GM23338 (cell line): Measurements from ENCODE around the gene PPARD. TPM values are rescaled to one million over a fixed set of nuclear protein-coding genes. Genes with fewer than 3 reads are reported as not detected.
A peak's percentile ranks its signal among the peaks of the same experiment; 100 is the strongest.

Experiments used
- ATAC-seq: fragments of 200-7000 bp; cut with Tn5 transposase; 3 replicates; pipeline ENCODE4 v1.9.1; 2020
- DNase-seq: peaks from one replicate; pipeline ENCODE4 v3.0.0-alpha.2; 2015; ENCODE audit warnings: low spot score
- H2AFZ ChIP-seq: fragments of 200-600 bp; sonication (generic); 2 replicates; pipeline ENCODE4 v1.8.0; 2016; ENCODE audit warnings: antibody characterized with exemption, mild to moderate bottlenecking, moderate library complexity
- H3F3A ChIP-seq: fragments of 200-600 bp; sonication (generic); replicated peaks from 2 replicates; pipeline ENCODE4 v1.8.0; 2017; ENCODE audit warnings: antibody characterized with exemption, mixed run types, low read depth
- H3K27ac ChIP-seq: fragments of 200-600 bp; sonication (generic); 2 replicates; pipeline ENCODE4 v1.6.1; 2016; ENCODE audit warnings: low read depth
- H3K27me3 ChIP-seq: fragments of 200-600 bp; sonication (generic); 2 replicates; pipeline ENCODE4 v1.8.0; 2016; ENCODE audit warnings: mild to moderate bottlenecking, mixed run types, moderate library complexity; ENCODE audit not compliant: insufficient read depth
- H3K36me3 ChIP-seq: fragments of 200-600 bp; sonication (generic); 2 replicates; pipeline ENCODE4 v1.8.0; 2016; ENCODE audit warnings: mild to moderate bottlenecking; ENCODE audit not compliant: insufficient read depth
- H3K4me1 ChIP-seq: fragments of 200-600 bp; sonication (generic); 2 replicates; pipeline ENCODE4 v1.8.0; 2016; ENCODE audit warnings: mild to moderate bottlenecking, moderate library complexity; ENCODE audit not compliant: insufficient read depth
- H3K4me2 ChIP-seq: fragments of 200-600 bp; sonication (generic); 2 replicates; pipeline ENCODE4 v1.7.1; 2017; ENCODE audit warnings: mixed run types
- H3K4me3 ChIP-seq: fragments of 200-600 bp; sonication (generic); 2 replicates; pipeline ENCODE4 v1.6.1; 2016; ENCODE audit warnings: mixed run types
- H3K79me2 ChIP-seq: fragments of 200-600 bp; sonication (generic); replicated peaks from 2 replicates; pipeline ENCODE4 v1.8.0; 2017; ENCODE audit warnings: mild to moderate bottlenecking; ENCODE audit not compliant: insufficient read depth
- H3K9me2 ChIP-seq: fragments of 200-600 bp; sonication (generic); 2 replicates; pipeline ENCODE4 v1.8.0; 2017; ENCODE audit not compliant: insufficient read depth
- H4K20me1 ChIP-seq: fragments of 200-600 bp; sonication (generic); replicated peaks from 2 replicates; pipeline ENCODE4 v1.8.0; 2017; ENCODE audit warnings: mild to moderate bottlenecking; ENCODE audit not compliant: insufficient read depth
- H3K27ac Mint-ChIP-seq: 2 replicates; pipeline ENCODE4 v1.8.0; 2020; ENCODE audit warnings: inconsistent platforms, mild to moderate bottlenecking, moderate library complexity, mixed read lengths
- H3K27me3 Mint-ChIP-seq: 3 replicates; pipeline ENCODE4 v1.8.0; 2022; ENCODE audit warnings: low read depth, mild to moderate bottlenecking, moderate library complexity, mixed read lengths, inconsistent platforms; ENCODE audit not compliant: insufficient read depth, poor library complexity
- H3K36me3 Mint-ChIP-seq: 3 replicates; pipeline ENCODE4 v1.8.0; 2021; ENCODE audit warnings: low read depth, mild to moderate bottlenecking, inconsistent platforms, moderate library complexity, mixed read lengths
- H3K4me1 Mint-ChIP-seq: 3 replicates; pipeline ENCODE4 v1.8.0; 2020; ENCODE audit warnings: mild to moderate bottlenecking, inconsistent platforms, mixed read lengths
- H3K4me3 Mint-ChIP-seq: 3 replicates; pipeline ENCODE4 v1.8.0; 2021; ENCODE audit warnings: moderate library complexity, mild to moderate bottlenecking, inconsistent platforms, mixed read lengths
- H3K9me3 Mint-ChIP-seq: 3 replicates; pipeline ENCODE4 v1.8.0; 2020; ENCODE audit warnings: moderate library complexity, mild to moderate bottlenecking, inconsistent platforms, mixed read lengths
- CREB1 ChIP-seq: fragments of 250-450 bp; sonication (Bioruptor Pico); IDR thresholded peaks from 2 replicates; pipeline ENCODE4 v1.5.0; 2020; ENCODE audit warnings: low read depth, mild to moderate bottlenecking, moderate library complexity
- CTCF ChIP-seq, 2 experiments: fragments of 200-600 bp in 1 of 2; sonication (generic) in 1 of 2; conservative IDR thresholded peaks; 2 replicates each; pipeline versions ENCODE4 v1.5.1 to v1.6.1; 2016 to 2017; ENCODE audit warnings: antibody characterized with exemption in 2 of 2, low read depth in 2 of 2, mild to moderate bottlenecking in 2 of 2, moderate library complexity in 1 of 2
- ETS1 ChIP-seq: IDR thresholded peaks from 2 replicates; pipeline ENCODE4 v1.6.1; 2016; ENCODE audit warnings: antibody characterized with exemption
- EZH2phosphoT487 ChIP-seq: fragments of 200-600 bp; sonication (generic); IDR thresholded peaks from one replicate; pipeline ENCODE4 v1.8.1; 2018; ENCODE audit warnings: antibody characterized with exemption; ENCODE audit not compliant: unreplicated experiment
- JUNB ChIP-seq: IDR thresholded peaks from one replicate; pipeline ENCODE4 v1.6.1; 2016; ENCODE audit warnings: antibody characterized with exemption; ENCODE audit not compliant: unreplicated experiment
- POLR2AphosphoS5 ChIP-seq: IDR thresholded peaks from 2 replicates; pipeline ENCODE4 v1.6.1; 2016; ENCODE audit warnings: antibody characterized with exemption, low read depth
- REST ChIP-seq: IDR thresholded peaks from one replicate; pipeline ENCODE4 v1.6.1; 2018; ENCODE audit warnings: antibody characterized with exemption; ENCODE audit not compliant: unreplicated experiment
- ZNF331 ChIP-seq: fragments of 250-450 bp; sonication (Bioruptor Pico); IDR thresholded peaks from 2 replicates; pipeline ENCODE4 v1.5.0; 2020; ENCODE audit warnings: low read depth, mild to moderate bottlenecking, moderate library complexity
- polyA plus RNA-seq: library from polyadenylated mRNA; unstranded; fragments of >200 nt; fragmentation: Nextera tagmentation; extraction: Ambion mirVana; gene quantifications from 2 replicates; pipeline ENCODE4 v1.2.1, GENCODE V29; 2016
- total RNA-seq: library from RNA; depleted of rRNA; stranded (reverse); fragments of >200 nt; shearing (Covaris generic); gene quantifications from 2 replicates; pipeline ENCODE4 v1.2.3, GENCODE V29; 2014

The PPARD gene
- total and polyA plus RNA-seq, 2 experiments from 2014 or later: 5.1 to 9.7 TPM

GRCh38 chr6:35296931-35297600 is 45.3 kb upstream of the PPARD start:
- H3K27me3 ChIP-seq: no peaks in the 10 kb centered on the region
- peak overlapping the region; percentile 50; the same call in 1 of the 2 replicates for H2AFZ ChIP-seq
- H3K9me2 ChIP-seq: no peaks in the 10 kb centered on the region
- peaks cover 11% of the 10 kb centered on the region for H3K27me3 Mint-ChIP-seq
- H4K20me1 ChIP-seq: no peaks in the 10 kb centered on the region
- TF ChIP-seq JUNB (no peak), ZNF331 (CRISPR knock-in tag) (no peak), REST (no peak)
- H3K4me2 ChIP-seq: no peak overlapping the region
- H3K27ac ChIP-seq: peak overlapping the region; percentile 76; the same call in 1 of the 2 replicates
- peaks cover 19% of the 10 kb centered on the region for H3K4me1 ChIP-seq
- H3K4me3 Mint-ChIP-seq: no peak overlapping the region; the same call in 2 of the 3 replicates
- no peak for ATAC-seq
- DNase-seq: no peak
- peaks cover 14% of the 10 kb centered on the region for H3K36me3 Mint-ChIP-seq
- no peaks in the 10 kb centered on the region; the same call in 1 of the 2 replicates for H3K36me3 ChIP-seq
- no peaks in the 10 kb centered on the region for H3K79me2 ChIP-seq
- no peaks in the 10 kb centered on the region for H3K9me3 Mint-ChIP-seq
- H3K4me3 ChIP-seq: no peak overlapping the region
- no peak overlapping the region for H3K27ac Mint-ChIP-seq
- peaks cover 25% of the 10 kb centered on the region for H3K4me1 Mint-ChIP-seq
- no peaks in the 10 kb centered on the region for H3F3A ChIP-seq

- Mint-ChIP-seq H3K4me1 (peaks cover 31% of the 10 kb centered on the region), H3K27ac (no peak within 1 kb of the TSS), H3K27me3 (peaks cover 11% of the 10 kb centered on the region), H3K9me3 (no peaks in the 10 kb centered on the region), H3K36me3 (peaks cover 14% of the 10 kb centered on the region), H3K4me3 (peak within 1 kb of the TSS; percentile 27; the same call in 2 of the 3 replicates)
- Histone ChIP-seq H3K4me1 (peaks cover 24% of the 10 kb centered on the region), H3K4me2 (peak within 1 kb of the TSS; percentile 78), H3F3A (no peaks in the 10 kb centered on the region), H3K27me3 (no peaks in the 10 kb centered on the region), H3K4me3 (peak within 1 kb of the TSS; percentile 50; the same call in 1 of the 2 replicates), H3K36me3 (no peaks in the 10 kb centered on the region; the same call in 1 of the 2 replicates), H4K20me1 (no peaks in the 10 kb centered on the region), H3K9me2 (no peaks in the 10 kb centered on the region), H2AFZ (peak within 1 kb of the TSS; percentile 98; the same call in 1 of the 2 replicates), H3K27ac (peak within 1 kb of the TSS; percentile 76; the same call in 1 of the 2 replicates), H3K79me2 (no peaks in the 10 kb centered on the region)
- TF ChIP-seq JUNB (no peak), CREB1 (CRISPR knock-in tag) (no peak), POLR2AphosphoS5 (peak; percentile 49), EZH2phosphoT487 (no peak), ETS1 (peak; percentile 71), CTCF (conservative IDR thresholded peaks at IDR 0.05; ENCODE audit: low read depth in 2 of 2) (peak; percentile 72 to 99), ZNF331 (CRISPR knock-in tag) (no peak)
- peak; percentile 94 for ATAC-seq
- DNase-seq: peak; percentile 94
These were observed 44.5 kb upstream of the PPARD start, which contains the start of gene DEF6 for GRCh38 chr6:35297601-35298481. Gene DEF6, plus strand, starts transcription at chr6:35297818. Its CDS starts 39 bp downstream, at chr6:35297857.
